Mucosa of rectum (tissue), 2 donors: ENCODE measurements around the gene STUM.
"Not testable (repeated sequence)": the region's sequence is repeated elsewhere in the genome, so short reads cannot be mapped to it uniquely, and the experiment has no call there.

ENCODE experiments used
- H3K27ac ChIP-seq, 2 donors: one replicate each; pipeline ENCODE4 v1.7.0; 2013; ENCODE audit warnings: inconsistent platforms in 2 of 2, low read depth in 2 of 2, low read length in 2 of 2
- H3K27me3 ChIP-seq, 2 donors: one replicate each; pipeline ENCODE4 v1.7.0; 2013; ENCODE audit warnings: low read length in 2 of 2; ENCODE audit not compliant: control insufficient read depth in 2 of 2, insufficient read depth in 2 of 2
- H3K36me3 ChIP-seq, 2 donors: one replicate each; pipeline ENCODE4 v1.7.0; 2013; ENCODE audit warnings: low read length in 2 of 2; ENCODE audit not compliant: control insufficient read depth in 2 of 2, insufficient read depth in 2 of 2
- H3K4me1 ChIP-seq, 2 donors: one replicate each; pipeline ENCODE4 v1.7.0; 2013; ENCODE audit warnings: low read length in 2 of 2, mild to moderate bottlenecking in 1 of 2; ENCODE audit not compliant: control insufficient read depth in 2 of 2, insufficient read depth in 2 of 2
- H3K4me3 ChIP-seq, 2 donors: one replicate each; pipeline ENCODE4 v1.7.0; 2013; ENCODE audit warnings: low read length in 2 of 2
- H3K9ac ChIP-seq, 2 donors: one replicate each; pipeline ENCODE4 v1.7.0; 2013; ENCODE audit warnings: low read length in 2 of 2, low read depth in 1 of 2, mild to moderate bottlenecking in 1 of 2
- H3K9me3 ChIP-seq, 2 donors: one replicate each; pipeline ENCODE4 v1.7.0; 2013; ENCODE audit warnings: low read length in 2 of 2; ENCODE audit not compliant: control insufficient read depth in 2 of 2
- donor health status: healthy.
- donor health status: Normal muscosa, but diverticular disease.

STUM gene, protein sequence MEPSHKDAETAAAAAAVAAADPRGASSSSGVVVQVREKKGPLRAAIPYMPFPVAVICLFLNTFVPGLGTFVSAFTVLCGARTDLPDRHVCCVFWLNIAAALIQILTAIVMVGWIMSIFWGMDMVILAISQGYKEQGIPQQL

DNA sequence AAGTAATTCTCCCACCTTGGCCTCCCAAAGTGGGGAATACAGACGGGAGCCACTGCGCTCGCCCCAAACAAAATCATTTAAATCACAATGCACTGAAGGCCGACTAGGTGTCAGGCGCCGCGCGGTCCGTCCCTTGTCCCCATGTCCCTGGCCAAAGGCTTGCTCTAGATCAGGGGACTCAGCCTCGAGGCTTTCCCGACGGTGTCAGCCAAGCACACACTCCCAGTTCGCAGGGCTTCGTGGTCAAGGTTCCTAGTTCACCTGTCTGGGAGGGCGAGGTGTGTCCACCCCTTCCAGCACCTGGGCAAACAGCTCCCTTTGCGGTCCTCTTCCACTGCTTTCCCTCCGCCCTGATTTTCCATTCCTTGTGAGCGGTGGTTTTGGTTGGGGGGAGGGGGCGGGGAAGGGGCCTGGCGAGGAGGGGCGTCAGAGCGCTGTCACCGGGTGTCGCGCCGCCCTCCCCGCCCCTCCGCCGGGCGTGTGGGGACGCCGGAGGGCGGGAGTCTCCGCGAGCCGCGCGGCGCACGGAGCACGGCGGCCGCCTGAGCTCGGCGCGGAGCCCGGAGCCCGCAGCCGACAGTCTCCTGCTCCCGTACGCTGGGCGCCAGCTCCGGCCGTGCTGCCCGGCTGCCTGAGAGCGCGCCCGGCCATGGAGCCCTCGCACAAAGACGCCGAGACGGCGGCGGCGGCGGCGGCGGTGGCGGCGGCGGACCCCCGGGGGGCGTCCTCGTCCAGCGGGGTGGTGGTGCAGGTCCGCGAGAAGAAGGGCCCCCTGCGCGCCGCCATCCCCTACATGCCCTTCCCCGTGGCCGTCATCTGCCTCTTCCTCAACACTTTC is at the start of gene STUM:
STUM (plus strand) TSS at position 509 of the 838 bp plus-strand sequence; CDS start at position 650, 141 bp downstream.
- Histone ChIP-seq H3K27me3 (peaks cover 3 to 10% of the 10 kb centered on the region in 2 donors), H3K9ac (peak within 1 kb of the TSS in 1 of 2 donors; percentile 74), H3K4me3 (peak within 1 kb of the TSS; percentile 59 to 75), H3K27ac (peak within 1 kb of the TSS in 1 of 2 donors; percentile 16), H3K36me3 (no peaks in the 10 kb centered on the region), H3K4me1 (peaks cover 24 to 26% of the 10 kb centered on the region in 2 donors), H3K9me3 (no peaks in the 10 kb centered on the region)

DNA sequence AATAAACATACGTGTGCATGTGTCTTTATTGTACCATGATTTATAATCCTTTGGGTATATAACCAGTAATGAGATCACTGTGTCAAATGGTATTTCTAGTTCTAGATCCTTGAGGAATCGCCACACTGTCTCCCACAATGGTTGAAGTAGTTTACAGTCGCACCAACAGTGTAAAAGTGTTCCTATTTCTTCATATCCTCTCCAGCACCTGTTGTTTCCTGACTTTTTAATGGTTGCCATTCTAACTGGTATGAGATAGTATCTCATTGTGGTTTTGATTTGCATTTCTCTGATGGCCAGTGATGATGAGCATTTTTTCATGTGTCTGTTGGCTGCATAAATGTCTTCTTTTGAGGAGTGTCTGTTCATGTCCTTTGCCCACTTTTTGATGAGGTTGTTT is 48.9 kb upstream of the STUM start:
- not testable (repeated sequence) for H3K9ac ChIP-seq, H3K4me1 ChIP-seq, H3K4me3 ChIP-seq, H3K36me3 ChIP-seq, H3K9me3 ChIP-seq, H3K27me3 ChIP-seq, H3K27ac ChIP-seq

DNA sequence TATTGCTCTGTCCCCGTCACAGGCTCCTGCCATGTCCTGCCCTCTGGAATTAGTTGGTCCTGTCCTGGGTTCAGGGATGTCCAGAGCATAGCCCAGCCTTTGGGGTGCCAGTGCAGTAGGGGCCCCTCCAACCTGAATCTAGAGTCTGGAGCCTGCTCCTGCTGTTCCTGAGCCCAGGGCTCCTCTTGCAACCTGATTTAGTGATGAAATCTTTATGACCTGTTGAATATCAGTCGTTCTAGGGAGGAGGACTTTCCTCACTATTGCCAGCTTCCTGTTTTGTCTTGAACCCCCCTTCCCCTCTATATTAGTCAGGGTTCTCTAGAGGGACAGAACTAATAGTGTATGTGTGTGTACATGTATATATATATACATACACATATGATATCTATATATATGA is 42.5 kb upstream of the STUM start:
- H3K36me3 ChIP-seq, result no peaks in the 10 kb centered on the region
- H3K27me3 ChIP-seq, result peaks cover 2 to 4% of the 10 kb centered on the region in 2 donors
- H3K4me1 ChIP-seq, result no peaks in the 10 kb centered on the region
- no peak overlapping the region for H3K9ac ChIP-seq
- no peak overlapping the region for H3K27ac ChIP-seq
- no peak overlapping the region for H3K4me3 ChIP-seq
- no peaks in the 10 kb centered on the region for H3K9me3 ChIP-seq

GRCh38 chr1:226506921-226507320 is 41.6 kb upstream of the STUM start:
- no peaks in the 10 kb centered on the region for H3K4me1 ChIP-seq
- no peaks in the 10 kb centered on the region for H3K36me3 ChIP-seq
- no peak overlapping the region for H3K9ac ChIP-seq

DNA sequence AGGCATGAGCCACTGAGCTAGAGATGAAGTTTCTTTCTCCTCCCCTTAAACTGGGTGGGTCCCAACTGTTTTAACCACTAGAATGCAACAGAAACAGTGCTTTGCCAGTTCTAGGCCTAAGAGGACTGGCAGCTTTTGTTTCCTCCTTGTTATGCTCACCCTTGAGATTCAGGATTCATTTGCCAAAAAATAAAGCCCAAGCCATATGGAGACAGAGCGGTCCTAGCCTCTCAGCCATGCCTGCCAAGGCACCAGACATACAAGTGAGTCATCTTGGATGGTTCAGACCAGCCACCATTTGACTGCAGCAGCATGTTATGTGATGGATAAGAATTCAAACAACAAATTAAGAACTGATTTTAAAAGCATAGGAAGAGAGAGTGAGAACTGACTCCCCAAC is 38.1 kb upstream of the STUM start:
- no peaks in the 10 kb centered on the region for H3K9me3 ChIP-seq
- H3K4me3 ChIP-seq, result no peak overlapping the region

More at GRCh38 chr1:226506921-226507320, 41.6 kb upstream of the STUM start:
- Histone ChIP-seq H3K4me3 (no peak overlapping the region), H3K27me3 (peaks cover 2 to 4% of the 10 kb centered on the region in 2 donors), H3K9me3 (no peaks in the 10 kb centered on the region), H3K27ac (no peak overlapping the region)

GRCh38 chr1:226511296-226511695 is 37.3 kb upstream of the STUM start:
- Histone ChIP-seq H3K4me3 (no peak overlapping the region), H3K9ac (no peak overlapping the region), H3K27me3 (no peaks in the 10 kb centered on the region), H3K36me3 (no peaks in the 10 kb centered on the region), H3K4me1 (no peaks in the 10 kb centered on the region), H3K27ac (no peak overlapping the region), H3K9me3 (no peaks in the 10 kb centered on the region)

More for the DNA sequence above, 38.1 kb upstream of the STUM start:
- Histone ChIP-seq H3K9ac (no peak overlapping the region), H3K27me3 (peaks cover 2% of the 10 kb centered on the region in 2 donors), H3K36me3 (no peaks in the 10 kb centered on the region), H3K4me1 (no peaks in the 10 kb centered on the region), H3K27ac (no peak overlapping the region)

DNA sequence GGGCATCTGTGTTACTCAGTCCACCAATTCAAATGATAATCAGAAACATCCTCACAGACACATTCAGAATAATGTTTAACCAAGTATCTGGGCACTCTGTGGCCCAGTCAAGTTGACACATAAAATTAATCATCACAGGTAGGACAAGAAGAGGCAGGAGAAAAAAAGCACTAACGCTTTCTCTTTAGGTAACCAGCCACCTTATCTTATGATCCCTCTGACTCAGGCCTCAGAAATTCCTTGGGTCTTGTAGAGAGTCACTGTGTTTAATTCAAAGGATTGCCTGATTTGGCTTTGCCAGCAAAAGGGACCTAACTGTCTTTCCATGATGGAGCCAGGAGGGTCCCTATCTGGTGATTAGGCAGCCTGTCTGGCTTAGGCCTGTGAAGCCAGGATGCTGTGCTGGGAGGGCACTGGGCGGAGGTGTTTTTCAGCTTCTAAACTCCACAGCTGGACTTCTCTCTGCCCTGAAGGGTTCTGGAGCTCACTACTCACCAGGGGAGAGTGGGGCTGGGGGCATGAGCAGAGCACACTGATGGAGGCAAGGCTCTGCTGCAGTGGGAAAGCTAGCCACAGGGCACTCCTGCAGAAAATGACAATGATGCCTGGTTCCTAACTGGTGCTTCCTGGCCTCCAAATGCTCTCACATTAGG is 36.4 kb upstream of the STUM start:
- Histone ChIP-seq H3K9ac (no peak overlapping the region), H3K27ac (no peak overlapping the region), H3K9me3 (no peaks in the 10 kb centered on the region), H3K27me3 (no peaks in the 10 kb centered on the region), H3K4me1 (no peaks in the 10 kb centered on the region), H3K4me3 (no peak overlapping the region), H3K36me3 (no peaks in the 10 kb centered on the region)

GRCh38 chr1:226518375-226518774 is 30.2 kb upstream of the STUM start:
- Histone ChIP-seq H3K27me3 (no peaks in the 10 kb centered on the region), H3K4me3 (no peak overlapping the region), H3K36me3 (no peaks in the 10 kb centered on the region), H3K9me3 (no peaks in the 10 kb centered on the region), H3K27ac (no peak overlapping the region), H3K4me1 (no peaks in the 10 kb centered on the region), H3K9ac (no peak overlapping the region)

- Histone ChIP-seq H3K27ac (no peak overlapping the region), H3K27me3 (no peaks in the 10 kb centered on the region), H3K4me1 (no peaks in the 10 kb centered on the region), H3K9ac (no peak overlapping the region), H3K36me3 (no peaks in the 10 kb centered on the region), H3K9me3 (no peaks in the 10 kb centered on the region), H3K4me3 (no peak overlapping the region)
Observed at GRCh38 chr1:226519135-226519534, 29.4 kb upstream of the STUM start.
